MCF 10A (cell line): ENCODE data around the gene AP3D1. TPM values are rescaled to one million over a fixed set of nuclear protein-coding genes. Genes with fewer than 3 reads are reported as not detected.

Experiments used
- BruUV-seq: library from RNA; stranded (reverse); fragments of 400-500 nt; replicated peaks from 2 replicates; lab custom pipeline; 2021; lab: Mats Ljungman, UMichigan
- CTCF ChIA-PET: fragments of 300-600 bp; sonication (Branson Sonifier 250); formaldehyde crosslinking; extraction: SDS; loops from one replicate; lab custom pipeline; 2021; ENCODE audit warnings: antibody characterized with exemption, inconsistent platforms; lab: Yijun Ruan, JAX
- POLR2A ChIA-PET: fragments of 300-600, 350-650 bp; sonication (Branson Sonifier 250); formaldehyde crosslinking; extraction: SDS; loops from one replicate; lab custom pipeline; 2020; ENCODE audit warnings: antibody characterized with exemption, inconsistent platforms; lab: Yijun Ruan, JAX
- DNase-seq: peaks from one replicate; pipeline ENCODE4 v3.0.0-alpha.2; 2018; ENCODE audit not compliant: unreplicated experiment
- H3K27ac Mint-ChIP-seq: one replicate; pipeline ENCODE4 v1.8.0; 2022; ENCODE audit warnings: mild to moderate bottlenecking, low read depth, mixed read lengths; ENCODE audit not compliant: unreplicated experiment
- H3K27me3 Mint-ChIP-seq: one replicate; pipeline ENCODE4 v1.8.0; 2022; ENCODE audit warnings: mixed read lengths; ENCODE audit not compliant: insufficient read depth, unreplicated experiment
- H3K36me3 Mint-ChIP-seq: one replicate; pipeline ENCODE4 v1.8.0; 2022; ENCODE audit warnings: mild to moderate bottlenecking, moderate library complexity, mixed read lengths; ENCODE audit not compliant: insufficient read depth, unreplicated experiment
- H3K4me1 Mint-ChIP-seq: one replicate; pipeline ENCODE4 v1.8.0; 2022; ENCODE audit warnings: mixed read lengths; ENCODE audit not compliant: insufficient read depth, unreplicated experiment
- H3K4me3 Mint-ChIP-seq: one replicate; pipeline ENCODE4 v1.8.0; 2022; ENCODE audit warnings: mild to moderate bottlenecking, moderate library complexity, mixed read lengths; ENCODE audit not compliant: unreplicated experiment
- H3K9me3 Mint-ChIP-seq: one replicate; pipeline ENCODE4 v1.8.0; 2022; ENCODE audit warnings: mixed read lengths; ENCODE audit not compliant: unreplicated experiment
- CTCF ChIP-seq: fragments of 200-600 bp; IDR thresholded peaks from one replicate; pipeline ENCODE4 v1.8.0; 2022; ENCODE audit warnings: antibody characterized with exemption, mild to moderate bottlenecking; ENCODE audit not compliant: unreplicated experiment
- intact Hi-C: fragments of 100-400 bp; cut with micrococcal nuclease; formaldehyde crosslinking; loops from 2 replicates; pipeline ENCODE4 v1.14.1; 2022
- total RNA-seq: library from RNA; stranded (reverse); gene quantifications from 2 replicates; pipeline ENCODE4 v1.2.3, GENCODE V29; 2022

Gene AP3D1
- total RNA-seq, 1 experiment from 2014 or later: 181 TPM

GRCh38 chr19:2064788-2065524, 86.4 kb downstream of the AP3D1 start:
- POLR2A ChIA-PET: interaction anchor here (2.2 kb wide), 1 partner anchor 13 kb away, joined by 6 read pairs; no protein-coding TSS in a partner anchor
- TF ChIP-seq CTCF: no peak
- no peak for DNase-seq
- BruUV-seq: no TSS peak
- intact Hi-C loops: no loop called here
- Mint-ChIP-seq H3K36me3 (peaks cover 4% of the 10 kb centered on the region), H3K4me1 (peaks cover 13% of the 10 kb centered on the region), H3K27ac (peak overlapping the region; percentile 37), H3K4me3 (no peak overlapping the region), H3K27me3 (no peaks in the 10 kb centered on the region), H3K9me3 (no peaks in the 10 kb centered on the region)
- CTCF ChIA-PET: no interaction called here

DNA sequence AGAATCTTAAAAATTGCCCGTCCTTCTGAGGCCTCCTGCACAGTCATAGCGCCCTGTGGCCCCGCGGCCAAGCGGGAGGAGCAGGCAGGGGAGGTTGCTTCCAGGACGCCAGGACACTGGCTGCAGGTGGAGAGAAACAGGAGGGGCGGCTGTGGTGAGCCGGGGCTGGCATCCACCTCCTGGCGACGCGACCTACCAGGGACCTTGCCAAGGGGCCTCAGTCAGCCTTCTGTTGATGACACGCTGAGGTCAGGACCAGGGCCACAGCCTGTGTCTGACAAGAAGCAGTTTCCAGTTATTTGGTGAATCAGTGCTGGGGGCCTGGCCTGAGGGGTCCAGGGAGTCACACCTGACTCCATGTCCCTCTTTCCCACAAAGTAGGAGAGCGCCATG, 87.0 kb downstream of the AP3D1 start:
- TF ChIP-seq CTCF: no peak

GRCh38 chr19:2063824-2064223, 87.5 kb downstream of the AP3D1 start:
- Mint-ChIP-seq H3K36me3 (no peaks in the 10 kb centered on the region), H3K4me3 (no peak overlapping the region), H3K4me1 (peaks cover 16% of the 10 kb centered on the region), H3K27ac (no peak overlapping the region), H3K9me3 (no peaks in the 10 kb centered on the region), H3K27me3 (no peaks in the 10 kb centered on the region)
- no TSS peak for BruUV-seq
- ChIA-PET POLR2A (interaction anchor here (0.6 to 2.2 kb wide), 4 partner anchors 12 to 171 kb away, joined by 3 to 6 read pairs (median 3); no protein-coding TSS in a partner anchor), CTCF (interaction anchor here (0.8 kb wide), 1 partner anchor 777 kb away, joined by 3 read pairs; no protein-coding TSS in a partner anchor)
- DNase-seq: no peak
- intact Hi-C loops: no loop called here
- TF ChIP-seq CTCF: no peak

More for the DNA sequence above, 87.0 kb downstream of the AP3D1 start:
- H3K9me3 Mint-ChIP-seq: no peaks in the 10 kb centered on the region
- no TSS peak for BruUV-seq
- DNase-seq: no peak
- H3K27ac Mint-ChIP-seq: no peak overlapping the region
- H3K27me3 Mint-ChIP-seq: no peaks in the 10 kb centered on the region
- peaks cover 16% of the 10 kb centered on the region for H3K4me1 Mint-ChIP-seq
- intact Hi-C loops: no loop called here
- ChIA-PET POLR2A (interaction anchor here (2.2 kb wide), 1 partner anchor 13 kb away, joined by 6 read pairs; no protein-coding TSS in a partner anchor), CTCF (interaction anchor here (0.8 kb wide), 1 partner anchor 777 kb away, joined by 3 read pairs; no protein-coding TSS in a partner anchor)
- H3K4me3 Mint-ChIP-seq: no peak overlapping the region
- H3K36me3 Mint-ChIP-seq: no peaks in the 10 kb centered on the region

- Mint-ChIP-seq H3K4me3 (peak overlapping the region; percentile 73), H3K27me3 (no peaks in the 10 kb centered on the region), H3K4me1 (peaks cover 16% of the 10 kb centered on the region), H3K27ac (peak overlapping the region; percentile 53), H3K36me3 (no peaks in the 10 kb centered on the region), H3K9me3 (no peaks in the 10 kb centered on the region)
- no peak for DNase-seq
- ChIA-PET CTCF (interaction anchor here (0.6 to 1.5 kb wide), 2 partner anchors 34 to 35 kb away, joined by 3 read pairs; no protein-coding TSS in a partner anchor), POLR2A (interaction anchor here (0.8 to 2.2 kb wide), 3 partner anchors 11 to 24 kb away, joined by 3 to 6 read pairs (median 3); no protein-coding TSS in a partner anchor)
- intact Hi-C loops: no loop called here
- BruUV-seq: no TSS peak
- no peak for TF ChIP-seq CTCF
Measured at GRCh38 chr19:2062770-2063169, 88.6 kb downstream of the AP3D1 start.
